ENCODE data around the gene MTIF3.

Gene MTIF3

GRCh38 chr13:27398360-27398759 lies 52.0 kb downstream of the MTIF3 start:
- no peaks in the 10 kb centered on the region for H3K9me3 Mint-ChIP-seq
- no peak overlapping the region for H3K27ac Mint-ChIP-seq
- TF ChIP-seq CTCF (IDR thresholded peaks at IDR 0.05; ENCODE audit: unreplicated experiment in 3 of 3) = no peak
- no peaks in the 10 kb centered on the region for H3K36me3 Mint-ChIP-seq (ENCODE audit: low read depth)
- peaks cover 13% of the 10 kb centered on the region for H3K4me1 Mint-ChIP-seq
- no peak overlapping the region for H3K4me3 Mint-ChIP-seq
- peaks cover 10% of the 10 kb centered on the region for H3K27me3 Mint-ChIP-seq (ENCODE audit: low read depth)

- H3K27me3 Mint-ChIP-seq (ENCODE audit: low read depth) = peaks cover 10% of the 10 kb centered on the region
- H3K4me1 Mint-ChIP-seq = peaks cover 5% of the 10 kb centered on the region
- H3K9me3 Mint-ChIP-seq = no peaks in the 10 kb centered on the region
- TF ChIP-seq CTCF (IDR thresholded peaks at IDR 0.05; ENCODE audit: unreplicated experiment in 3 of 3) = no peak
- H3K36me3 Mint-ChIP-seq (ENCODE audit: low read depth) = no peaks in the 10 kb centered on the region
- H3K27ac Mint-ChIP-seq = no peak overlapping the region
- no peak overlapping the region for H3K4me3 Mint-ChIP-seq
Measured at GRCh38 chr13:27396252-27396846, 54.0 kb downstream of the MTIF3 start.

- Mint-ChIP-seq H3K4me1 (peaks cover 5% of the 10 kb centered on the region), H3K9me3 (no peaks in the 10 kb centered on the region), H3K36me3 (ENCODE audit: low read depth) (no peaks in the 10 kb centered on the region), H3K27ac (no peak overlapping the region), H3K27me3 (ENCODE audit: low read depth) (peaks cover 10% of the 10 kb centered on the region), H3K4me3 (no peak overlapping the region)
- no peak for TF ChIP-seq CTCF (IDR thresholded peaks at IDR 0.05; ENCODE audit: unreplicated experiment in 3 of 3)
Measured at GRCh38 chr13:27395007-27395510, 55.3 kb downstream of the MTIF3 start.

GRCh38 chr13:27393101-27393500 lies 57.3 kb downstream of the MTIF3 start:
- Mint-ChIP-seq H3K36me3 (ENCODE audit: low read depth) (no peaks in the 10 kb centered on the region), H3K4me1 (peaks cover 5% of the 10 kb centered on the region), H3K9me3 (no peaks in the 10 kb centered on the region), H3K27me3 (ENCODE audit: low read depth) (peaks cover 10% of the 10 kb centered on the region), H3K27ac (no peak overlapping the region), H3K4me3 (no peak overlapping the region)
- TF ChIP-seq CTCF (IDR thresholded peaks at IDR 0.05; ENCODE audit: unreplicated experiment in 3 of 3) = no peak

- no peaks in the 10 kb centered on the region for H3K36me3 Mint-ChIP-seq (ENCODE audit: low read depth)
- H3K27me3 Mint-ChIP-seq (ENCODE audit: low read depth) = peaks cover 17% of the 10 kb centered on the region
Measured at GRCh38 chr13:27391471-27391870, 58.9 kb downstream of the MTIF3 start.

More at GRCh38 chr13:27391471-27391870, 58.9 kb downstream of the MTIF3 start:
- H3K9me3 Mint-ChIP-seq = no peaks in the 10 kb centered on the region
- H3K4me1 Mint-ChIP-seq = peaks cover 5% of the 10 kb centered on the region
- TF ChIP-seq CTCF (IDR thresholded peaks at IDR 0.05; ENCODE audit: unreplicated experiment in 3 of 3) = no peak
- no peak overlapping the region for H3K27ac Mint-ChIP-seq
- no peak overlapping the region for H3K4me3 Mint-ChIP-seq
